Heart left ventricle (tissue), 13 donors: ENCODE data around the gene TADA2A.

Experiments used
- POLR2A ChIP-seq, 2 donors: fragments of 450-650 bp; IDR thresholded peaks; one replicate each; pipeline ENCODE4 v1.6.1; 2017; ENCODE audit warnings: antibody characterized with exemption in 2 of 2, mild to moderate bottlenecking in 2 of 2, moderate library complexity in 2 of 2
- TF ChIP-seq, protein P1 (sequence below), 12 donors: fragments of 200-600 bp; sonication (generic) in 4 of 12; IDR thresholded peaks; one replicate each; pipeline versions ENCODE4 v1.5.0 to v1.8.0; 2018 to 2022; ENCODE audit warnings: antibody characterized with exemption in 12 of 12, mild to moderate bottlenecking in 5 of 12
- donor health status: ischemic (EF 13 %, LVEDD 7.1; RV severe dilation, severe dysfunction).
- donor health status: DM: no; HTN: yes; CAD: no.
- donor health status: DM: no; HTN: no; CAD: no.
- donor health status: ischemic (EF 25% LVEDD 6.9; RV normal size, moderate dysfunction).
- donor health status: ischemic (EF 25% LVEDD 5.7; RV mildly dilated, moderate dysfunction).
- donor health status: ischemic (EF 35%, LVEDD 5.7; RV mildly dilated, moderate dysfunction).
- donor health status: nonischemic (EF 11% LVEDD 7.7; RV severe dilation, severe dysfunction).
- donor health status: DM: yes; HTN: yes; CAD: no.
- donor health status: PGD.
- donor health status: ischemic (EF 29% LVEDD 5.4; RV normal size, mild dysfunction).
- donor health status: nonischemic (EF 23%, LVEDD 6.1; RV moderate dilation, normal function).

DNA sequence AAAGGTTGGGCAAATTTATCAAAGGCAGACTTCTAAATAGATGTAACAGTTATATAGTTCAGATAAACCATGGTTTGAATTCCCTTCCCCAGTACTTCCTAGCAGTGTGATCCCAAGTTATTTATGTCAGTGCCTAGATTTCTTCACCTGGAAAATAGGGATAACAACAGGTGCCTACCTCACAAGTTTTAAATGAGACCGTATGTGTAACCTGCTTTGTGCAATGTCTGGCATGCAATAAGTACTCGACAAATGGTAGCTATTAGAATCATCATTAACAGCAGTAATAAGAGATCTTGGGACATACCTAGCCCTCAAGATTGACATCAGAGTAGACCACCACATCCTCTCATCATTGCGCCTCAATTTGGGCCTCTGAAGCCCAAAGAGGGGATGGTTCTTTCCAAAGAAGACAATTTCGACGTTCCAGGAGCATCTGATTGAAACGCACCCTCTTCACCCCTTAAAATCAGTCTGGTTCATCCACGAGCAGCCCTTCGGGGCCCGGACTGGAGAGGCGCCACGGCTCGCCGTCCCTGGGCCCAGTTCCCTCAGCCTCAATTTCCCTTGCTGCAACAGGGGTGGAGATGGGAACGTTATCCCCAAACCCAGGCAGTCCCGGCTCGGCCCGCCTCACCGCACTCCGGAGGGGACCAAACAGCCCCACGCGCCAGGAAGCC is 591 bp upstream of the TADA2A start:
- TF ChIP-seq, protein P1, sequence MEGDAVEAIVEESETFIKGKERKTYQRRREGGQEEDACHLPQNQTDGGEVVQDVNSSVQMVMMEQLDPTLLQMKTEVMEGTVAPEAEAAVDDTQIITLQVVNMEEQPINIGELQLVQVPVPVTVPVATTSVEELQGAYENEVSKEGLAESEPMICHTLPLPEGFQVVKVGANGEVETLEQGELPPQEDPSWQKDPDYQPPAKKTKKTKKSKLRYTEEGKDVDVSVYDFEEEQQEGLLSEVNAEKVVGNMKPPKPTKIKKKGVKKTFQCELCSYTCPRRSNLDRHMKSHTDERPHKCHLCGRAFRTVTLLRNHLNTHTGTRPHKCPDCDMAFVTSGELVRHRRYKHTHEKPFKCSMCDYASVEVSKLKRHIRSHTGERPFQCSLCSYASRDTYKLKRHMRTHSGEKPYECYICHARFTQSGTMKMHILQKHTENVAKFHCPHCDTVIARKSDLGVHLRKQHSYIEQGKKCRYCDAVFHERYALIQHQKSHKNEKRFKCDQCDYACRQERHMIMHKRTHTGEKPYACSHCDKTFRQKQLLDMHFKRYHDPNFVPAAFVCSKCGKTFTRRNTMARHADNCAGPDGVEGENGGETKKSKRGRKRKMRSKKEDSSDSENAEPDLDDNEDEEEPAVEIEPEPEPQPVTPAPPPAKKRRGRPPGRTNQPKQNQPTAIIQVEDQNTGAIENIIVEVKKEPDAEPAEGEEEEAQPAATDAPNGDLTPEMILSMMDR (IDR thresholded peaks at IDR 0.05): no peak
- no peak for TF ChIP-seq POLR2A (IDR thresholded peaks at IDR 0.05)
